ENCODE results near the gene ENOSF1. TPM values are rescaled to one million over a fixed set of nuclear protein-coding genes. Genes with fewer than 3 reads are reported as not detected.

The ENOSF1 gene
- total RNA-seq, 1 experiment from 2014 or later, result 44.6 TPM

- TF ChIP-seq ZNF423 (CRISPR knock-in tag; IDR thresholded peaks at IDR 0.05) (peak; percentile 77), SOX15 (CRISPR knock-in tag; IDR thresholded peaks at IDR 0.05) (no peak), NR3C1 (CRISPR knock-in tag; conservative IDR thresholded peaks at IDR 0.05; ENCODE audit: low read depth) (no peak), KAT7 (CRISPR knock-in tag; IDR thresholded peaks at IDR 0.05; ENCODE audit: borderline replicate concordance) (no peak), FOXK1 (CRISPR knock-in tag; IDR thresholded peaks at IDR 0.05) (no peak), CREM (CRISPR knock-in tag; IDR thresholded peaks at IDR 0.05) (peak; percentile 37; the same call in 1 of the 2 replicates), ARID4B (CRISPR knock-in tag; IDR thresholded peaks at IDR 0.05; ENCODE audit: borderline replicate concordance) (no peak), NFYB (CRISPR knock-in tag; conservative IDR thresholded peaks at IDR 0.05; ENCODE audit: low read depth) (no peak), ETV6 (CRISPR knock-in tag; IDR thresholded peaks at IDR 0.05) (no peak), ZNF396 (CRISPR knock-in tag; IDR thresholded peaks at IDR 0.05; ENCODE audit: borderline replicate concordance) (no peak)
- ATAC-seq, result peak; percentile 88
- Mint-ChIP-seq H3K36me3 (peaks cover 33% of the 10 kb centered on the region), H3K27me3 (ENCODE audit: low read depth) (no peaks in the 10 kb centered on the region), H3K27ac (peak overlapping the region; percentile 44), H3K4me1 (peaks cover 35% of the 10 kb centered on the region), H3K4me3 (peak overlapping the region; percentile 30), H3K9me3 (no peaks in the 10 kb centered on the region)
- peak; percentile 54 for DNase-seq (ENCODE audit: low spot score)
- ChIA-PET POLR2A (interaction anchor here (0.5 to 1.1 kb wide), 3 partner anchors 26 to 73 kb away, joined by 3 to 4 read pairs (median 3); partner anchors contain the start of gene ENOSF1), CTCF (interaction anchor here (0.5 to 4.0 kb wide), 17 partner anchors 11 to 155 kb away, joined by 3 to 30 read pairs (median 5); partner anchors contain the start of genes ENOSF1 and TYMS)
Measured at GRCh38 chr18:686339-687111, 25.9 kb downstream of the ENOSF1 start.

GRCh38 chr18:685438-685837, 27.0 kb downstream of the ENOSF1 start:
- Mint-ChIP-seq H3K4me1 (peaks cover 35% of the 10 kb centered on the region), H3K4me3 (no peak overlapping the region), H3K27me3 (ENCODE audit: low read depth) (no peaks in the 10 kb centered on the region), H3K9me3 (no peaks in the 10 kb centered on the region), H3K27ac (0 out of 2 replicates have a peak overlapping the region, but pooled peaks have one; percentile 44), H3K36me3 (peaks cover 35% of the 10 kb centered on the region)
- CTCF ChIA-PET, result interaction anchor here (1.2 to 4.0 kb wide), 5 partner anchors 28 to 154 kb away, joined by 4 to 28 read pairs (median 11); partner anchors contain the start of gene ENOSF1
- POLR2A ChIA-PET, result interaction anchor here (0.7 to 1.1 kb wide), 2 partner anchors 27 to 440 kb away, joined by 3 to 4 read pairs; no protein-coding TSS in a partner anchor
- DNase-seq (ENCODE audit: low spot score) (no peak), ATAC-seq (no peak)
- TF ChIP-seq CREM (CRISPR knock-in tag; IDR thresholded peaks at IDR 0.05) (no peak), CDX4 (CRISPR knock-in tag; IDR thresholded peaks at IDR 0.05; ENCODE audit: borderline replicate concordance) (no peak), MAX (CRISPR knock-in tag; IDR thresholded peaks at IDR 0.05) (no peak), ZNF671 (CRISPR knock-in tag; IDR thresholded peaks at IDR 0.05) (no peak), SMAD4 (CRISPR knock-in tag; IDR thresholded peaks at IDR 0.05) (no peak), ZNF512 (CRISPR knock-in tag; IDR thresholded peaks at IDR 0.05; ENCODE audit: borderline replicate concordance) (no peak), ZNF121 (CRISPR knock-in tag; IDR thresholded peaks at IDR 0.05) (no peak), NFATC4 (CRISPR knock-in tag; IDR thresholded peaks at IDR 0.05) (no peak), ELF4 (CRISPR knock-in tag; IDR thresholded peaks at IDR 0.05; ENCODE audit: low read depth) (no peak), NFYB (CRISPR knock-in tag; conservative IDR thresholded peaks at IDR 0.05; ENCODE audit: low read depth) (no peak), MXD4 (CRISPR knock-in tag; IDR thresholded peaks at IDR 0.05; ENCODE audit: borderline replicate concordance) (no peak), NFE2L1 (CRISPR knock-in tag; IDR thresholded peaks at IDR 0.05) (no peak), ETV6 (CRISPR knock-in tag; IDR thresholded peaks at IDR 0.05) (no peak), ZNF317 (CRISPR knock-in tag; IDR thresholded peaks at IDR 0.05; ENCODE audit: borderline replicate concordance, low read depth) (no peak), GRHL2 (CRISPR knock-in tag; IDR thresholded peaks at IDR 0.05; ENCODE audit: insufficient replicate concordance, severe bottlenecking) (no peak)

All from WTC11 (cell line).